Suprapubic skin (tissue), 4 donors: ENCODE data around the gene MUSK.

Experiments
- CTCF ChIP-seq, 2 donors: fragments of 200-600 bp in 1 of 2; fragments of 450-650 bp in 1 of 2; sonication (generic) in 1 of 2; IDR thresholded peaks; one replicate each; pipeline ENCODE4 v1.5.1; 2016 to 2019; ENCODE audit warnings: antibody characterized with exemption in 2 of 2, mild to moderate bottlenecking in 1 of 2, moderate library complexity in 1 of 2
- POLR2A ChIP-seq, 2 donors: fragments of 450-650 bp; IDR thresholded peaks; one replicate each; pipeline ENCODE4 v1.6.1; 2017; ENCODE audit warnings: antibody characterized with exemption in 2 of 2, mild to moderate bottlenecking in 2 of 2, moderate library complexity in 2 of 2
- POLR2AphosphoS5 ChIP-seq, 3 donors: sonication (generic); formaldehyde crosslinking; IDR thresholded peaks; one replicate each; pipeline ENCODE4 v1.6.1; 2017; ENCODE audit warnings: antibody characterized with exemption in 3 of 3

GRCh38 chr9:110801426-110801825 lies 132.8 kb downstream of the MUSK start:
- no peak for TF ChIP-seq POLR2A (IDR thresholded peaks at IDR 0.05)
- no peak for TF ChIP-seq CTCF (IDR thresholded peaks at IDR 0.05)
- TF ChIP-seq POLR2AphosphoS5 (IDR thresholded peaks at IDR 0.05): no peak
